SK-N-SH treated with all-trans-retinoic acid at 6 μM for 48 hours (cell line): ENCODE measurements around the gene LRRC14B.

ENCODE experiments used
- BACH2 ChIP-seq: fragments of 250-450 bp; sonication (Bioruptor Pico); IDR thresholded peaks from 2 replicates; pipeline ENCODE4 v1.9.0; 2021; ENCODE audit warnings: mild to moderate bottlenecking, borderline replicate concordance
- ISL1 ChIP-seq: fragments of 250-450 bp; sonication (Bioruptor Pico); IDR thresholded peaks from 2 replicates; pipeline ENCODE4 v2.1.2; 2022; ENCODE audit warnings: mild to moderate bottlenecking, moderate library complexity
- OSR1 ChIP-seq: fragments of 250-450 bp; sonication (Bioruptor Pico); IDR thresholded peaks from 2 replicates; pipeline ENCODE4 v1.8.0; 2022; ENCODE audit warnings: moderate library complexity, mild to moderate bottlenecking, inconsistent platforms
- RARB ChIP-seq: fragments of 250-450 bp; sonication (Bioruptor Pico); IDR thresholded peaks from 2 replicates; pipeline ENCODE4 v1.8.0; 2021; ENCODE audit warnings: mild to moderate bottlenecking, moderate library complexity
- TCF4 ChIP-seq: fragments of 250-450 bp; sonication (Bioruptor Pico); IDR thresholded peaks from 2 replicates; pipeline ENCODE4 v1.8.0; 2021; ENCODE audit warnings: mild to moderate bottlenecking, moderate library complexity, borderline replicate concordance
- ZFP30 ChIP-seq: fragments of 450-650 bp; formaldehyde crosslinking; IDR thresholded peaks from 2 replicates; pipeline ENCODE4 v1.5.0; 2022; ENCODE audit warnings: mild to moderate bottlenecking, moderate library complexity
- ZNF565 ChIP-seq: fragments of 450-650 bp; formaldehyde crosslinking; conservative IDR thresholded peaks from 2 replicates; pipeline ENCODE4 v1.5.0; 2020; ENCODE audit warnings: low read depth, mild to moderate bottlenecking, moderate library complexity
- TF ChIP-seq, protein P1 (sequence below): fragments of 250-450 bp; sonication (Bioruptor Pico); IDR thresholded peaks from 2 replicates; pipeline ENCODE4 v1.8.0; 2020; ENCODE audit warnings: mild to moderate bottlenecking, moderate library complexity, borderline replicate concordance
- TF ChIP-seq, protein P2 (sequence below): fragments of 250-450 bp; sonication (Bioruptor Pico); IDR thresholded peaks from 2 replicates; pipeline ENCODE4 v1.8.0; 2021; ENCODE audit warnings: low read depth, mild to moderate bottlenecking, moderate library complexity, borderline replicate concordance
- TF ChIP-seq, protein P3 (sequence below): fragments of 250-450 bp; sonication (Bioruptor Pico); IDR thresholded peaks from 2 replicates; pipeline ENCODE4 v1.5.0; 2020; ENCODE audit warnings: mild to moderate bottlenecking, moderate library complexity
- TF ChIP-seq, protein P4 (sequence below): fragments of 250-450 bp; sonication (Bioruptor Pico); IDR thresholded peaks from 2 replicates; pipeline ENCODE4 v1.5.1; 2021; ENCODE audit warnings: mild to moderate bottlenecking, moderate library complexity

DNA sequence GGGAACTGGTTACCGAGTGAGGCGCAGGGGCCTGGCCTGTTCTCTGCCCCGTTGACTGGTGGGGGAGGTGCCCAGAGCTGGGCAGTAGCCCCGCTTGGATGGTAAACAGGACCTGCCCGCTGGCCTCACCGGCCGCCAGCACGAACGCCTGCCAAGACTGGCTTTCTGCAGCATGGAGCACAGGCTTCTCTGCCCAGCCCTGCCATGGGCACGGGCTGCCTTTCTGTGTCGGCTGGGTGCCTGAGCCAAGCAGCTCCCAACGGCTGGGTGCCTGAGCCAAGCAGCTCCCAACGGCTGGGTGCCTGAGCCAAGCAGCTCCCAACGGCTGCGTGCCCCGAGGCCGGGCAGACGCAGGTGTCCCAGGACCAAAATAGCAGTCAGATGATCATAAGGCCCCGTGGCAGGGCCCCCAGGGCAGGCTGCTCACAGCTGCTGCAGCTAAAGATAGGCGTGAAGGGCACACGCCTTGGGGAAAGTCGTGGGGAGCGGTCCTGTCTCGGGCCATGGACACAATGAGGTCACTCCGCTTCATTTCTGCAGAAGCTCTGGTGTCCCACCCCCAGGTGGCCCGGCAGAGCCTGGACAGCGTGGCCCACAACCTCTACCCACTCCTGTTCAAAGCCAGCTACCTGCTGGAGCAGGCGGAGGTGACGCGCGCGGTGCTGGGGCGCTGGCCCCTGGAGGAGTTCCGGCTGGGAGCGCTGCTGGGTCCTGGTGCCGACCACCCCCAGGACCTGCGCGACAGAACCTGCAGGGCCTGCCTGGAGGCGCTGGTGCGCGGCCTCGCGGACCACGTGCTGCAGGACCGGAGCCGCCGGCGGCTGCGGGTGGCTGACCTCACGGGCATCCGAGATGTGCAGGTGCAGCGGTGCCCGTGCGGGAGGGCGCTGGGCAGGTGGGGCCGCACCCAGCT is at the start of gene LRRC14B:
- no peak for TF ChIP-seq OSR1 (CRISPR knock-in tag)
- TF ChIP-seq, protein P1, sequence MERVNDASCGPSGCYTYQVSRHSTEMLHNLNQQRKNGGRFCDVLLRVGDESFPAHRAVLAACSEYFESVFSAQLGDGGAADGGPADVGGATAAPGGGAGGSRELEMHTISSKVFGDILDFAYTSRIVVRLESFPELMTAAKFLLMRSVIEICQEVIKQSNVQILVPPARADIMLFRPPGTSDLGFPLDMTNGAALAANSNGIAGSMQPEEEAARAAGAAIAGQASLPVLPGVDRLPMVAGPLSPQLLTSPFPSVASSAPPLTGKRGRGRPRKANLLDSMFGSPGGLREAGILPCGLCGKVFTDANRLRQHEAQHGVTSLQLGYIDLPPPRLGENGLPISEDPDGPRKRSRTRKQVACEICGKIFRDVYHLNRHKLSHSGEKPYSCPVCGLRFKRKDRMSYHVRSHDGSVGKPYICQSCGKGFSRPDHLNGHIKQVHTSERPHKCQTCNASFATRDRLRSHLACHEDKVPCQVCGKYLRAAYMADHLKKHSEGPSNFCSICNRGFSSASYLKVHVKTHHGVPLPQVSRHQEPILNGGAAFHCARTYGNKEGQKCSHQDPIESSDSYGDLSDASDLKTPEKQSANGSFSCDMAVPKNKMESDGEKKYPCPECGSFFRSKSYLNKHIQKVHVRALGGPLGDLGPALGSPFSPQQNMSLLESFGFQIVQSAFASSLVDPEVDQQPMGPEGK (CRISPR knock-in tag), result no peak
- TF ChIP-seq TCF4, result no peak
- TF ChIP-seq, protein P2, sequence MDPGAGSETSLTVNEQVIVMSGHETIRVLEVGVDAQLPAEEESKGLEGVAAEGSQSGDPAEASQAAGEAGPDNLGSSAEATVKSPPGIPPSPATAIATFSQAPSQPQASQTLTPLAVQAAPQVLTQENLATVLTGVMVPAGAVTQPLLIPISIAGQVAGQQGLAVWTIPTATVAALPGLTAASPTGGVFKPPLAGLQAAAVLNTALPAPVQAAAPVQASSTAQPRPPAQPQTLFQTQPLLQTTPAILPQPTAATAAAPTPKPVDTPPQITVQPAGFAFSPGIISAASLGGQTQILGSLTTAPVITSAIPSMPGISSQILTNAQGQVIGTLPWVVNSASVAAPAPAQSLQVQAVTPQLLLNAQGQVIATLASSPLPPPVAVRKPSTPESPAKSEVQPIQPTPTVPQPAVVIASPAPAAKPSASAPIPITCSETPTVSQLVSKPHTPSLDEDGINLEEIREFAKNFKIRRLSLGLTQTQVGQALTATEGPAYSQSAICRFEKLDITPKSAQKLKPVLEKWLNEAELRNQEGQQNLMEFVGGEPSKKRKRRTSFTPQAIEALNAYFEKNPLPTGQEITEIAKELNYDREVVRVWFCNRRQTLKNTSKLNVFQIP (CRISPR knock-in tag), result no peak
- TF ChIP-seq ZFP30 (CRISPR knock-in tag), result no peak
- no peak for TF ChIP-seq BACH2 (CRISPR knock-in tag)
- no peak for TF ChIP-seq RARB (CRISPR knock-in tag)
- no peak for TF ChIP-seq ZNF565 (CRISPR knock-in tag)
- TF ChIP-seq ISL1 (CRISPR knock-in tag), result no peak
- TF ChIP-seq, protein P3, sequence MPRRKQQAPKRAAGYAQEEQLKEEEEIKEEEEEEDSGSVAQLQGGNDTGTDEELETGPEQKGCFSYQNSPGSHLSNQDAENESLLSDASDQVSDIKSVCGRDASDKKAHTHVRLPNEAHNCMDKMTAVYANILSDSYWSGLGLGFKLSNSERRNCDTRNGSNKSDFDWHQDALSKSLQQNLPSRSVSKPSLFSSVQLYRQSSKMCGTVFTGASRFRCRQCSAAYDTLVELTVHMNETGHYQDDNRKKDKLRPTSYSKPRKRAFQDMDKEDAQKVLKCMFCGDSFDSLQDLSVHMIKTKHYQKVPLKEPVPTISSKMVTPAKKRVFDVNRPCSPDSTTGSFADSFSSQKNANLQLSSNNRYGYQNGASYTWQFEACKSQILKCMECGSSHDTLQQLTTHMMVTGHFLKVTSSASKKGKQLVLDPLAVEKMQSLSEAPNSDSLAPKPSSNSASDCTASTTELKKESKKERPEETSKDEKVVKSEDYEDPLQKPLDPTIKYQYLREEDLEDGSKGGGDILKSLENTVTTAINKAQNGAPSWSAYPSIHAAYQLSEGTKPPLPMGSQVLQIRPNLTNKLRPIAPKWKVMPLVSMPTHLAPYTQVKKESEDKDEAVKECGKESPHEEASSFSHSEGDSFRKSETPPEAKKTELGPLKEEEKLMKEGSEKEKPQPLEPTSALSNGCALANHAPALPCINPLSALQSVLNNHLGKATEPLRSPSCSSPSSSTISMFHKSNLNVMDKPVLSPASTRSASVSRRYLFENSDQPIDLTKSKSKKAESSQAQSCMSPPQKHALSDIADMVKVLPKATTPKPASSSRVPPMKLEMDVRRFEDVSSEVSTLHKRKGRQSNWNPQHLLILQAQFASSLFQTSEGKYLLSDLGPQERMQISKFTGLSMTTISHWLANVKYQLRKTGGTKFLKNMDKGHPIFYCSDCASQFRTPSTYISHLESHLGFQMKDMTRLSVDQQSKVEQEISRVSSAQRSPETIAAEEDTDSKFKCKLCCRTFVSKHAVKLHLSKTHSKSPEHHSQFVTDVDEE, result no peak
- TF ChIP-seq, protein P4, sequence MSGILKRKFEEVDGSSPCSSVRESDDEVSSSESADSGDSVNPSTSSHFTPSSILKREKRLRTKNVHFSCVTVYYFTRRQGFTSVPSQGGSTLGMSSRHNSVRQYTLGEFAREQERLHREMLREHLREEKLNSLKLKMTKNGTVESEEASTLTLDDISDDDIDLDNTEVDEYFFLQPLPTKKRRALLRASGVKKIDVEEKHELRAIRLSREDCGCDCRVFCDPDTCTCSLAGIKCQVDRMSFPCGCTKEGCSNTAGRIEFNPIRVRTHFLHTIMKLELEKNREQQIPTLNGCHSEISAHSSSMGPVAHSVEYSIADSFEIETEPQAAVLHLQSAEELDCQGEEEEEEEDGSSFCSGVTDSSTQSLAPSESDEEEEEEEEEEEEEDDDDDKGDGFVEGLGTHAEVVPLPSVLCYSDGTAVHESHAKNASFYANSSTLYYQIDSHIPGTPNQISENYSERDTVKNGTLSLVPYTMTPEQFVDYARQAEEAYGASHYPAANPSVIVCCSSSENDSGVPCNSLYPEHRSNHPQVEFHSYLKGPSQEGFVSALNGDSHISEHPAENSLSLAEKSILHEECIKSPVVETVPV (CRISPR knock-in tag), result no peak
